GM19452 (cell line): ENCODE data around the gene HOMER3.
"Not testable (repeated sequence)": the region's sequence is repeated elsewhere in the genome, so short reads cannot be mapped to it uniquely, and the experiment has no call there.

ENCODE experiments used
- ATAC-seq: cut with Tn5 transposase; IDR thresholded peaks from one replicate; pipeline ENCODE4 v1.9.1; 2021; ENCODE audit not compliant: unreplicated experiment

HOMER3 gene

GRCh38 chr19:18954094-18954493, 13.1 kb upstream of the HOMER3 start:
- ATAC-seq: no peak

DNA sequence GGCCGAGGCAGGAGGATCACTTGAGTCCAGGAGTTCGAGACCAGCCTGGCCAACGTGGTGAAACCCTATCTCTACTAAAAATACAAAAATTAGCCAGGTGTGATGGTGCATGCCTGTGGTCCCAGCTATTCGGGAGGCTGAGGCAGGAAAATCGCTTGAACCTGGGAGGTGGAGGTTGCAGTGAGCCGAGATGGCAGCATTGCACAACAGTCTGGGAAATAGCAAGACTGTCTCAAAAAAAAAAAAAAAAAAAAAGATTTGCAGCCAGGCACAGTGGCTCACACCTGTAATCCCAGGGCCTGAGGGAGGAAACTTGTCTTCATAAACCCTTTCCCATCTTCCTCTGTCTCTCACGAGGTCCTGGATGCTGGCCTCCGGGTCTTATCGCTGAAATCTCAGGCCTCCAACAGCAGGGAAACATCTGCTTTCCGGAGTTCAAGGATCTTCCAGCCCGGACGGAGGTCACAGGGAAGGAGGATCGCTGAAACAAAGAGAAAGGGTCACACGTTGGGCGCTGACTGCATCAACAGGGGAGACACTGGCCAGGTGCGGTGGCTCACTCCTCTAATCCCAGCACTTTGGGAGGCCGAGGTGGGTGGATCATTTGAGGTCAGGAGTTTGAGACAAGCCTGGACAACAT, 11.5 kb upstream of the HOMER3 start:
- not testable (repeated sequence) for ATAC-seq

- no peak for ATAC-seq
Observed at GRCh38 chr19:18951721-18952281, 10.8 kb upstream of the HOMER3 start.

DNA sequence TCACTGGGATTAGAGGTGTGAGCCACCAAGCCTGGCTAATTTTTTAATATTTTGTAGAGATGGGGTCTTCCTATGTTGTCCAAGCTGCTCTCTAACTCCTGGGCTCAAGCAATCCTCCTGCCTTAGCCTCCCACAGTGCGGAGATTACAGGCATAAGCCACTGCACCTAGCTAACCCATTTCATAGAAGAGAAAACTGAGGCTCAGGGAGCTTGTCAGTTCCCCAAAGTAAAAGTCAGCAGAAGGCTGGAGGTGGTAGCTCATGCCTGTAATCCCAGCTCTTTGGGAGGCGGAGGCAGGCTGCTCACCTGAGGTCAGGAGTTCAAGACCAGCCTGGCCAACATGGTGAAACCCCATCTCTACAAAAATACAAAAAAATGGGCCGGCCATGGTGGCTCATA, 8.8 kb upstream of the HOMER3 start:
- no peak for ATAC-seq

DNA sequence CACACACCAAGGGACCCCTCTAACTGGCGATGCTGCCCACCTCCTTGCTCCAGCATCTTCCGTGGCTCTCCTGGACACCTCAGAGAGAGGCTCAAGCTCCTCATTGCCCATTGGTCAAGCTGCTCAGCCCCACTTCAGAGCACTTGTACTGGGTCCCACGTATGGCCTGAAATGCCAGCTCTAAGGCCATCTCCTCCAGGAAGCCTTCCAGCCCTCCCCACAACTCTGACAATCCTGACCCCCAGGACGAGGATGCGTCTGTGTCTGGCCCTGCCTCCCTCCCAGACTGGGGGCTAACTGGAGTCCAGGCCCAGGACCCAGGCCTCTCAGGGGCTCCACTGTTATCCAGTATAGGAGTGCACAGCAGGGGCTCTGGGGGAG, 7.9 kb upstream of the HOMER3 start:
- ATAC-seq: no peak

- ATAC-seq: no peak
Observed at GRCh38 chr19:18948075-18948975, 7.3 kb upstream of the HOMER3 start.

- no peak for ATAC-seq
Observed at GRCh38 chr19:18946918-18947317, 5.9 kb upstream of the HOMER3 start.

GRCh38 chr19:18946335-18946734, 5.3 kb upstream of the HOMER3 start:
- ATAC-seq: no peak

DNA sequence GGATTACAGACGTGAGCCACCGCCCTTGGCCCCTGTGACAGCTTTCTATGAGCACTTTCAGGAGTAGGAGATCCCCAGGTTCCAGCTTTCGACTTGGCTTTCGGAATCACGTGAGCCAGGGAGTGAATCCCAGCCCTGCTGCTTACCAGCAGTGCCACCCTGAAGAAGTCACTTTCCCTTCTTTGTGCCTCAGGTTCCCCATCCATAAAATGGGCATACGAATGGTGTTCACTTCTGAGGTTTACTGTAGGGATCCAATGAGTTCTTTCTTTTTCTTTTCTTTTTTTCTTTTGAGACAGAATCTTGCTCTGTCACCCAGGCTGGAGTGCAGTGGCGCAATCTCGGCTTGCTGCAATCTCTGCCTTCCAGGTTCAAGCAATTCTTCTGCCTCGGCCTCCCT, 4.3 kb upstream of the HOMER3 start:
- no peak for ATAC-seq

GRCh38 chr19:18943465-18943864, 2.4 kb upstream of the HOMER3 start:
- ATAC-seq: no peak

GRCh38 chr19:18942692-18943091, 1.7 kb upstream of the HOMER3 start:
- no peak for ATAC-seq

GRCh38 chr19:18941628-18942354, 774 bp upstream of the HOMER3 start:
- no peak for ATAC-seq

DNA sequence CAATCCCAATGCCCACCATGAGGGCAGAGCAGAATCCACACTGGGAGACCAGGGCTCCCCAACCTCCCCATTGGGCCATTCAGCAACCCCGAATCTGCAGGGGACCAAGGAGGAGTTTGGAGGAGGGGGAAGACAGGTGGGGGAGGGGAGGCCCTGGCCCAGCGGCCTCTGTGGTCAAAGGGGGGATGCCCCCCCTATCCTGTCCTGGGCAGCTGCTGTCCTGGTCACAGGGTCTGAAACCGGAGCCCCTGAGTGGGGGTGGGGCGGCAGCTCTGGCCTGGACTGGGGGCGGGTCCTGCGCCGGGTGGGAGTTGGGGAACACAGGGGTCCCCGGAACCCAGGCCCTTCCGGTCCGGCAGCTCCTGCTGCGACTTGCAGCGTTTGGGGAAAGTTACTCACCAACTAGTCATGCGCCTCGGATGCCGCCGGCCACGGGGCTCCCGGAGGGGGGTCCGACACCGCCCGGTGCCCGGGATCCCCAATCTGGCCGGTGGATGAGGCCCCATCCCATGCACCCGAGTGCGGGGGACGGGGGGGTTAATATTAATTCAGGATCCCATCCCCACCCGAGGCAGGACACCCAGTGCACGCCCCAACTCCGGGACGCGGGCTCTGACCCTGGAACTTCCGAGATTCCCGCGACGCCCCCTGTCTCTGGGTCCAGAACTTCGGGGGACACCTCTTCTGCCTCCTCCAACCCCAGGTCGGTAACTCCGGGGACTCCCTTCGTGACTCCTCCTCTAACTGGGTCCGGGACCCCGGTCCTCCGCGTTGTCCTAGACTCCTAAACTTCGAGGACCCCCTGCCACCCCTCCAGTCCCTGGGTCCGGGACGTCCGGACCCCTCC, 872 bp downstream of the HOMER3 start:
- no peak for ATAC-seq

- ATAC-seq: no peak
Observed at GRCh38 chr19:18939163-18939562, 1.9 kb downstream of the HOMER3 start.

DNA sequence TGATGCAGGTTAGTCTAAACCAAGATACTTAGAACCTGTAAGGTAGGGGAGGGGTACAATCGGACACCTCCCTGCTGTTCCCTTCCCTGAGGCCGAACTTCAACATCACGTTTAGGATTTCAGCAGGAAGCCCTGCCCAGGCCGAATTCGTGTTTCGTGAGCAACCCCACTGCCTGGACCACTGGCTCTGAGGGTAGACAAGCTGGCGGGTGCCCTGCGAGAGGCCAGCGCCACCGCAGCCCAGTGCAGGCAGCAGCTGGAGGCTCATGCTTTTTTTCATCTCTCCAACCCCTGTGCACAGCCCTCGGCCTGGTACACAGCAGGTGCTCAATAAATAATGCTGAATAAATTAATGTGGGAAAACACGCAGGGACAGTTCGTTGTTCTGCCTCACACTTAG, 7.7 kb downstream of the HOMER3 start:
- no peak for ATAC-seq

- ATAC-seq: no peak
Observed at GRCh38 chr19:18932216-18932841, 8.7 kb downstream of the HOMER3 start.

- ATAC-seq: no peak
Observed at GRCh38 chr19:18931316-18932162, 9.5 kb downstream of the HOMER3 start.

GRCh38 chr19:18929311-18929710, 11.7 kb downstream of the HOMER3 start:
- ATAC-seq: no peak
